ENCODE results near the gene OR5AL1.

DNA sequence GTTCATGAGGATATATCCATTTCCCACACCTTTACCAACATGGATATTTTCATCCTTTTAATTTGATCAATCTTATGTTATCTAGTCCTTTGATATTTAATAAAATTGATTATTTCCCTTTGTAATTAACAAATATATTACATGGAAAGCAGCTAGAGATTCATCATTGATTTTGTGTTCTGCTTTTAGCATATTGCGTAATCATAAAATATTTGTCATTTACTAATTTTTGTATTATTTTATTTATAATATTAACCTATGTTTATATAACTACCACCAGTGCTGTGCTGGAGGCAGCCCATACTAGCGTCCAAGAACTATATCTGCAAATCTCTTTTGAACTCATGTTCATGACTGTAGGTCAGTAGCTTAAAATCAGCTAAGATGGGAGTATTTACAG lies 32.4 kb upstream of the OR5AL1 start:
- TF ChIP-seq, protein P1, sequence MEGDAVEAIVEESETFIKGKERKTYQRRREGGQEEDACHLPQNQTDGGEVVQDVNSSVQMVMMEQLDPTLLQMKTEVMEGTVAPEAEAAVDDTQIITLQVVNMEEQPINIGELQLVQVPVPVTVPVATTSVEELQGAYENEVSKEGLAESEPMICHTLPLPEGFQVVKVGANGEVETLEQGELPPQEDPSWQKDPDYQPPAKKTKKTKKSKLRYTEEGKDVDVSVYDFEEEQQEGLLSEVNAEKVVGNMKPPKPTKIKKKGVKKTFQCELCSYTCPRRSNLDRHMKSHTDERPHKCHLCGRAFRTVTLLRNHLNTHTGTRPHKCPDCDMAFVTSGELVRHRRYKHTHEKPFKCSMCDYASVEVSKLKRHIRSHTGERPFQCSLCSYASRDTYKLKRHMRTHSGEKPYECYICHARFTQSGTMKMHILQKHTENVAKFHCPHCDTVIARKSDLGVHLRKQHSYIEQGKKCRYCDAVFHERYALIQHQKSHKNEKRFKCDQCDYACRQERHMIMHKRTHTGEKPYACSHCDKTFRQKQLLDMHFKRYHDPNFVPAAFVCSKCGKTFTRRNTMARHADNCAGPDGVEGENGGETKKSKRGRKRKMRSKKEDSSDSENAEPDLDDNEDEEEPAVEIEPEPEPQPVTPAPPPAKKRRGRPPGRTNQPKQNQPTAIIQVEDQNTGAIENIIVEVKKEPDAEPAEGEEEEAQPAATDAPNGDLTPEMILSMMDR (IDR thresholded peaks at IDR 0.05), result no peak
- TF ChIP-seq EZH2 (IDR thresholded peaks at IDR 0.05), result no peak

Measured in neural progenitor cell (in vitro differentiated cells).